Stimulated activated memory B cell treated with anti-CD40 and anti-IgM and Interleukin-4, amounts not matched to agents 10 μg/mL and 1 μg/mL and 100 μg/mL, for 72 hours (primary cell): Measurements from ENCODE around the gene TMEFF2.

Experiments used
- ATAC-seq: fragments of 150-1000 bp; cut with Tn5 transposase; 2 replicates; pipeline ENCODE4 v1.10.0; 2021
- H3K27ac Mint-ChIP-seq: one replicate; pipeline ENCODE4 v1.8.0; 2022; ENCODE audit warnings: mild to moderate bottlenecking, mixed read lengths
- H3K27me3 Mint-ChIP-seq: one replicate; pipeline ENCODE4 v1.8.0; 2022; ENCODE audit warnings: mixed read lengths
- H3K36me3 Mint-ChIP-seq: one replicate; pipeline ENCODE4 v1.8.0; 2022; ENCODE audit warnings: mixed read lengths
- H3K4me1 Mint-ChIP-seq: one replicate; pipeline ENCODE4 v1.8.0; 2022; ENCODE audit warnings: mixed read lengths
- H3K4me3 Mint-ChIP-seq: one replicate; pipeline ENCODE4 v1.8.0; 2022; ENCODE audit warnings: mild to moderate bottlenecking, moderate library complexity, mixed read lengths
- H3K9me3 Mint-ChIP-seq: one replicate; pipeline ENCODE4 v1.8.0; 2022; ENCODE audit warnings: mixed read lengths

Gene TMEFF2

GRCh38 chr2:192196421-192197194, 1.9 kb upstream of the TMEFF2 start:
- ATAC-seq, result no peak
- Mint-ChIP-seq H3K4me1 (peaks cover 32% of the 10 kb centered on the region), H3K27me3 (peaks cover 66% of the 10 kb centered on the region), H3K36me3 (no peaks in the 10 kb centered on the region), H3K4me3 (peak overlapping the region; percentile 79), H3K27ac (no peak overlapping the region), H3K9me3 (no peaks in the 10 kb centered on the region)

- peaks cover 32% of the 10 kb centered on the region for H3K4me1 Mint-ChIP-seq
- H3K4me3 Mint-ChIP-seq, result peak overlapping the region; percentile 79
- no peaks in the 10 kb centered on the region for H3K36me3 Mint-ChIP-seq
- ATAC-seq, result no peak
- H3K27me3 Mint-ChIP-seq, result peaks cover 72% of the 10 kb centered on the region
- no peak overlapping the region for H3K27ac Mint-ChIP-seq
- H3K9me3 Mint-ChIP-seq, result no peaks in the 10 kb centered on the region
These were observed 1.1 kb upstream of the TMEFF2 start for GRCh38 chr2:192195548-192196418.

GRCh38 chr2:192194265-192194865, 368 bp downstream of the TMEFF2 start:
- H3K4me3 Mint-ChIP-seq, result peak overlapping the region; percentile 79
- ATAC-seq, result peak; percentile 49
- peaks cover 59% of the 10 kb centered on the region for H3K27me3 Mint-ChIP-seq
- H3K36me3 Mint-ChIP-seq, result no peaks in the 10 kb centered on the region
- H3K9me3 Mint-ChIP-seq, result no peaks in the 10 kb centered on the region
- peaks cover 32% of the 10 kb centered on the region for H3K4me1 Mint-ChIP-seq
- no peak overlapping the region for H3K27ac Mint-ChIP-seq

GRCh38 chr2:192190474-192190873, 4.3 kb downstream of the TMEFF2 start:
- Mint-ChIP-seq H3K4me3 (no peak overlapping the region), H3K27ac (no peak overlapping the region), H3K4me1 (peaks cover 18% of the 10 kb centered on the region), H3K9me3 (no peaks in the 10 kb centered on the region), H3K27me3 (peaks cover 53% of the 10 kb centered on the region), H3K36me3 (no peaks in the 10 kb centered on the region)
- no peak for ATAC-seq

GRCh38 chr2:192186806-192187205, 7.9 kb downstream of the TMEFF2 start:
- no peak for ATAC-seq
- Mint-ChIP-seq H3K27me3 (peaks cover 19% of the 10 kb centered on the region), H3K4me1 (no peaks in the 10 kb centered on the region)

GRCh38 chr2:192184349-192184748, 10.4 kb downstream of the TMEFF2 start:
- Mint-ChIP-seq H3K27ac (no peak overlapping the region), H3K9me3 (no peaks in the 10 kb centered on the region), H3K27me3 (peaks cover 11% of the 10 kb centered on the region), H3K4me1 (no peaks in the 10 kb centered on the region), H3K36me3 (no peaks in the 10 kb centered on the region), H3K4me3 (no peak overlapping the region)
- no peak for ATAC-seq

More at GRCh38 chr2:192186806-192187205, 7.9 kb downstream of the TMEFF2 start:
- Mint-ChIP-seq H3K4me3 (no peak overlapping the region), H3K36me3 (no peaks in the 10 kb centered on the region), H3K9me3 (no peaks in the 10 kb centered on the region), H3K27ac (no peak overlapping the region)

GRCh38 chr2:192183296-192183695, 11.4 kb downstream of the TMEFF2 start:
- H3K27me3 Mint-ChIP-seq, result peaks cover 2% of the 10 kb centered on the region
- H3K4me1 Mint-ChIP-seq, result no peaks in the 10 kb centered on the region
- H3K27ac Mint-ChIP-seq, result no peak overlapping the region
- H3K36me3 Mint-ChIP-seq, result no peaks in the 10 kb centered on the region
- ATAC-seq, result no peak
- H3K4me3 Mint-ChIP-seq, result no peak overlapping the region
- no peaks in the 10 kb centered on the region for H3K9me3 Mint-ChIP-seq

GRCh38 chr2:192166946-192167345, 27.8 kb downstream of the TMEFF2 start:
- Mint-ChIP-seq H3K27me3 (peaks cover 18% of the 10 kb centered on the region), H3K36me3 (no peaks in the 10 kb centered on the region), H3K4me1 (peaks cover 1% of the 10 kb centered on the region), H3K27ac (no peak overlapping the region), H3K9me3 (no peaks in the 10 kb centered on the region), H3K4me3 (no peak overlapping the region)
- ATAC-seq, result no peak

- Mint-ChIP-seq H3K27me3 (peaks cover 9% of the 10 kb centered on the region), H3K36me3 (no peaks in the 10 kb centered on the region), H3K9me3 (no peaks in the 10 kb centered on the region), H3K4me3 (no peak overlapping the region), H3K27ac (no peak overlapping the region), H3K4me1 (peaks cover 8% of the 10 kb centered on the region)
- ATAC-seq, result no peak
These were observed 28.9 kb downstream of the TMEFF2 start for GRCh38 chr2:192165842-192166241.

- peaks cover 8% of the 10 kb centered on the region for H3K4me1 Mint-ChIP-seq
- H3K27me3 Mint-ChIP-seq, result peaks cover 6% of the 10 kb centered on the region
- no peaks in the 10 kb centered on the region for H3K36me3 Mint-ChIP-seq
- no peak overlapping the region for H3K4me3 Mint-ChIP-seq
- H3K9me3 Mint-ChIP-seq, result no peaks in the 10 kb centered on the region
- no peak overlapping the region for H3K27ac Mint-ChIP-seq
- peak; percentile 64 for ATAC-seq
These were observed 32.2 kb downstream of the TMEFF2 start for GRCh38 chr2:192162392-192163042.

GRCh38 chr2:192161656-192162290, 33.0 kb downstream of the TMEFF2 start:
- no peak overlapping the region for H3K4me3 Mint-ChIP-seq
- ATAC-seq, result no peak
- peaks cover 8% of the 10 kb centered on the region for H3K4me1 Mint-ChIP-seq

GRCh38 chr2:192159736-192160135, 35.0 kb downstream of the TMEFF2 start:
- Mint-ChIP-seq H3K4me1 (peaks cover 8% of the 10 kb centered on the region), H3K27ac (no peak overlapping the region), H3K4me3 (no peak overlapping the region), H3K27me3 (no peaks in the 10 kb centered on the region), H3K36me3 (no peaks in the 10 kb centered on the region), H3K9me3 (no peaks in the 10 kb centered on the region)
- ATAC-seq, result no peak

More at GRCh38 chr2:192161656-192162290, 33.0 kb downstream of the TMEFF2 start:
- Mint-ChIP-seq H3K27me3 (no peaks in the 10 kb centered on the region), H3K36me3 (no peaks in the 10 kb centered on the region), H3K9me3 (no peaks in the 10 kb centered on the region), H3K27ac (no peak overlapping the region)

GRCh38 chr2:192159208-192159607, 35.5 kb downstream of the TMEFF2 start:
- ATAC-seq, result peak; percentile 16
- H3K27ac Mint-ChIP-seq, result no peak overlapping the region

GRCh38 chr2:192157776-192158175, 37.0 kb downstream of the TMEFF2 start:
- no peaks in the 10 kb centered on the region for H3K9me3 Mint-ChIP-seq
- ATAC-seq, result no peak
- no peak overlapping the region for H3K27ac Mint-ChIP-seq
- H3K27me3 Mint-ChIP-seq, result no peaks in the 10 kb centered on the region
- H3K36me3 Mint-ChIP-seq, result no peaks in the 10 kb centered on the region
- H3K4me1 Mint-ChIP-seq, result peaks cover 8% of the 10 kb centered on the region
- no peak overlapping the region for H3K4me3 Mint-ChIP-seq

More at GRCh38 chr2:192159208-192159607, 35.5 kb downstream of the TMEFF2 start:
- H3K36me3 Mint-ChIP-seq, result no peaks in the 10 kb centered on the region
- H3K27me3 Mint-ChIP-seq, result no peaks in the 10 kb centered on the region
- H3K4me1 Mint-ChIP-seq, result peaks cover 8% of the 10 kb centered on the region
- no peak overlapping the region for H3K4me3 Mint-ChIP-seq
- H3K9me3 Mint-ChIP-seq, result no peaks in the 10 kb centered on the region
